ENCODE data around the gene AKR1C4.
"Not testable (repeated sequence)": the region's sequence is repeated elsewhere in the genome, so short reads cannot be mapped to it uniquely, and the experiment has no call there.

- not testable (repeated sequence) for TF ChIP-seq REST (IDR thresholded peaks at IDR 0.05); SP1 (IDR thresholded peaks at IDR 0.05); YY1 (IDR thresholded peaks at IDR 0.05); GABPA (IDR thresholded peaks at IDR 0.05 in 1 of 2, conservative IDR thresholded peaks at IDR 0.05 in 1 of 2); ATF3 (IDR thresholded peaks at IDR 0.05); JUND (IDR thresholded peaks at IDR 0.05); MAX (IDR thresholded peaks at IDR 0.05); HNF4G (IDR thresholded peaks at IDR 0.05); HNF4A (conservative IDR thresholded peaks at IDR 0.05)
- TF ChIP-seq CTCF (IDR thresholded peaks at IDR 0.05; ENCODE audit: low read depth, low read length, missing input control), result peak; percentile 21
- TF ChIP-seq RAD21 (IDR thresholded peaks at IDR 0.05), result peak; percentile 25 to 44
Observed at GRCh38 chr10:5210261-5210660, 13.6 kb downstream of the AKR1C4 start.
